ENCODE data around the gene CIB4. TPM values are rescaled to one million over a fixed set of nuclear protein-coding genes. Genes with fewer than 3 reads are reported as not detected.

CIB4 gene
- total RNA-seq, 1 experiment from 2014 or later, result not detected

GRCh38 chr2:26609205-26609631, 31.9 kb downstream of the CIB4 start:
- DNase-seq (ENCODE audit: low read depth), result no peak

GRCh38 chr2:26608557-26608956, 32.6 kb downstream of the CIB4 start:
- DNase-seq (ENCODE audit: low read depth), result no peak

GRCh38 chr2:26607698-26608097, 33.5 kb downstream of the CIB4 start:
- DNase-seq (ENCODE audit: low read depth), result no peak

GRCh38 chr2:26606847-26607190, 34.3 kb downstream of the CIB4 start:
- DNase-seq (ENCODE audit: low read depth), result no peak

- no peak for DNase-seq (ENCODE audit: low read depth)
Observed at GRCh38 chr2:26605999-26606846, 34.9 kb downstream of the CIB4 start.

GRCh38 chr2:26605195-26605998, 35.8 kb downstream of the CIB4 start:
- DNase-seq (ENCODE audit: low read depth), result peak; percentile 25

GRCh38 chr2:26602575-26602974, 38.6 kb downstream of the CIB4 start:
- DNase-seq (ENCODE audit: low read depth), result no peak

GRCh38 chr2:26599387-26599786, 41.8 kb downstream of the CIB4 start:
- DNase-seq (ENCODE audit: low read depth), result no peak

- no peak for DNase-seq (ENCODE audit: low read depth)
Observed at GRCh38 chr2:26598996-26599373, 42.2 kb downstream of the CIB4 start.

- no peak for DNase-seq (ENCODE audit: low read depth)
Observed at GRCh38 chr2:26598336-26598995, 42.7 kb downstream of the CIB4 start.

- DNase-seq (ENCODE audit: low read depth), result no peak
Observed at GRCh38 chr2:26597197-26597596, 44.0 kb downstream of the CIB4 start.

GRCh38 chr2:26595146-26595545, 46.0 kb downstream of the CIB4 start:
- DNase-seq (ENCODE audit: low read depth), result no peak

- no peak for DNase-seq (ENCODE audit: low read depth)
Observed at GRCh38 chr2:26591619-26592505, 49.3 kb downstream of the CIB4 start.

- DNase-seq (ENCODE audit: low read depth), result no peak
Observed at GRCh38 chr2:26590980-26591618, 50.1 kb downstream of the CIB4 start.

- DNase-seq (ENCODE audit: low read depth), result no peak
Observed at GRCh38 chr2:26590508-26590907, 50.7 kb downstream of the CIB4 start.

- no peak for DNase-seq (ENCODE audit: low read depth)
Observed at GRCh38 chr2:26588576-26588975, 52.6 kb downstream of the CIB4 start.

- DNase-seq (ENCODE audit: low read depth), result no peak
Observed at GRCh38 chr2:26587994-26588393, 53.2 kb downstream of the CIB4 start.

- DNase-seq (ENCODE audit: low read depth), result no peak
Observed at GRCh38 chr2:26585966-26586365, 55.2 kb downstream of the CIB4 start.

- no peak for DNase-seq (ENCODE audit: low read depth)
Observed at GRCh38 chr2:26585100-26585499, 56.1 kb downstream of the CIB4 start.

- DNase-seq (ENCODE audit: low read depth), result no peak
Observed at GRCh38 chr2:26584656-26585055, 56.5 kb downstream of the CIB4 start.

GRCh38 chr2:26584191-26584590, 57.0 kb downstream of the CIB4 start:
- DNase-seq (ENCODE audit: low read depth), result no peak

Data from LHCN-M2 (cell line).